SU-DHL-6 (cell line): ENCODE measurements around the gene SAMD11.

Experiments
- H2AFZ ChIP-seq: fragments of 200-600 bp; sonication (generic); 2 replicates; pipeline ENCODE4 v1.6.1; 2014; ENCODE audit warnings: low read depth, mild to moderate bottlenecking, moderate library complexity, mixed read lengths, antibody characterized with exemption, low read length; ENCODE audit not compliant: severe bottlenecking
- H3F3A ChIP-seq: fragments of 200-600 bp; shearing (Covaris generic); 2 replicates; pipeline ENCODE4 v1.6.0; 2016; ENCODE audit warnings: antibody characterized with exemption, mild to moderate bottlenecking; ENCODE audit not compliant: insufficient read depth
- H3K27ac ChIP-seq: fragments of 200-600 bp; sonication (generic); 2 replicates; pipeline ENCODE4 v1.5.1; 2016; ENCODE audit warnings: low read depth, mild to moderate bottlenecking, low read length, moderate library complexity, mixed read lengths
- H3K27me3 ChIP-seq: fragments of 200-600 bp; sonication (generic), shearing (Covaris generic); 2 replicates; pipeline ENCODE4 v1.6.0; 2014; ENCODE audit warnings: mild to moderate bottlenecking, low read length
- H3K36me3 ChIP-seq: fragments of 200-600 bp; sonication (generic); 2 replicates; pipeline ENCODE4 v1.6.1; 2014; ENCODE audit warnings: mild to moderate bottlenecking, low read length, mixed read lengths
- H3K4me2 ChIP-seq: fragments of 300-600, 200-600 bp; shearing (Covaris generic), sonication (generic); 2 replicates; pipeline ENCODE4 v1.6.0; 2014; ENCODE audit warnings: low read length, low read depth, mild to moderate bottlenecking; ENCODE audit not compliant: poor library complexity, severe bottlenecking
- H3K4me3 ChIP-seq: fragments of 200-600 bp; sonication (generic); 2 replicates; pipeline ENCODE4 v1.5.1; 2014; ENCODE audit warnings: antibody characterized with exemption, low read length, mild to moderate bottlenecking, mixed read lengths; ENCODE audit not compliant: insufficient read depth, poor library complexity, severe bottlenecking
- H3K79me2 ChIP-seq: fragments of 200-600 bp; sonication (generic); 2 replicates; pipeline ENCODE4 v1.6.1; 2014; ENCODE audit warnings: mild to moderate bottlenecking, low read length, moderate library complexity; ENCODE audit not compliant: insufficient read depth
- H3K9ac ChIP-seq: fragments of 200-600 bp; sonication (generic); 2 replicates; pipeline ENCODE4 v1.7.0; 2014; ENCODE audit warnings: mild to moderate bottlenecking, low read length
- H3K9me2 ChIP-seq: fragments of 200-600 bp; sonication (generic); replicated peaks from 2 replicates; pipeline ENCODE4 v1.6.1; 2014; ENCODE audit warnings: low read length; ENCODE audit not compliant: insufficient read depth
- H3K9me3 ChIP-seq: fragments of 200-600 bp; sonication (generic); 2 replicates; pipeline ENCODE4 v1.6.1; 2014; ENCODE audit warnings: low read length, mixed read lengths; ENCODE audit not compliant: insufficient read depth
- H4K20me1 ChIP-seq: fragments of 200-600 bp; sonication (generic); 2 replicates; pipeline ENCODE4 v1.6.1; 2014; ENCODE audit warnings: low read depth, mild to moderate bottlenecking, antibody characterized with exemption, low read length, moderate library complexity, mixed read lengths
- CTCF ChIP-seq: fragments of 200-600 bp; sonication (generic); IDR thresholded peaks from one replicate; pipeline ENCODE4 v1.5.1; 2017; ENCODE audit warnings: antibody characterized with exemption, mild to moderate bottlenecking, low read length, moderate library complexity; ENCODE audit not compliant: insufficient read depth, poor library complexity, severe bottlenecking
- EZH2phosphoT487 ChIP-seq: fragments of 200-600 bp; sonication (generic), shearing (Covaris generic); conservative IDR thresholded peaks from 2 replicates; pipeline ENCODE4 v1.6.1; 2018; ENCODE audit warnings: mild to moderate bottlenecking, antibody characterized with exemption, low read length, moderate library complexity, mixed read lengths

SAMD11 gene

GRCh38 chr1:905811-906599 is 17.7 kb upstream of the SAMD11 start:
- no peaks in the 10 kb centered on the region for H3K9me3 ChIP-seq
- no peak overlapping the region for H3K9ac ChIP-seq
- H3K79me2 ChIP-seq = no peaks in the 10 kb centered on the region
- no peaks in the 10 kb centered on the region for H3F3A ChIP-seq
- no peak overlapping the region for H3K27ac ChIP-seq
- H2AFZ ChIP-seq = no peak overlapping the region
- TF ChIP-seq CTCF (no peak), EZH2phosphoT487 (no peak)
- H3K27me3 ChIP-seq = no peaks in the 10 kb centered on the region
- no peak overlapping the region for H3K4me3 ChIP-seq
- no peaks in the 10 kb centered on the region for H4K20me1 ChIP-seq
- H3K4me2 ChIP-seq = no peak overlapping the region
- H3K36me3 ChIP-seq = no peaks in the 10 kb centered on the region
- H3K9me2 ChIP-seq = no peaks in the 10 kb centered on the region

- no peaks in the 10 kb centered on the region for H4K20me1 ChIP-seq
- no peaks in the 10 kb centered on the region for H3K9me2 ChIP-seq
- no peak overlapping the region for H3K9ac ChIP-seq
- H3K4me3 ChIP-seq = no peak overlapping the region
- H2AFZ ChIP-seq = no peak overlapping the region
- H3K4me2 ChIP-seq = no peak overlapping the region
- H3K9me3 ChIP-seq = no peaks in the 10 kb centered on the region
- H3K27me3 ChIP-seq = no peaks in the 10 kb centered on the region
- no peak overlapping the region for H3K27ac ChIP-seq
- no peak for TF ChIP-seq EZH2phosphoT487
- TF ChIP-seq CTCF = no peak
- H3K36me3 ChIP-seq = no peaks in the 10 kb centered on the region
- H3F3A ChIP-seq = no peaks in the 10 kb centered on the region
- no peaks in the 10 kb centered on the region for H3K79me2 ChIP-seq
Observed at GRCh38 chr1:906600-907420, 16.9 kb upstream of the SAMD11 start.

GRCh38 chr1:907611-908451 is 15.9 kb upstream of the SAMD11 start:
- no peak overlapping the region for H3K9ac ChIP-seq
- no peak overlapping the region for H2AFZ ChIP-seq
- no peaks in the 10 kb centered on the region for H3K9me3 ChIP-seq
- no peaks in the 10 kb centered on the region for H3K9me2 ChIP-seq
- TF ChIP-seq CTCF = no peak
- no peak for TF ChIP-seq EZH2phosphoT487
- no peaks in the 10 kb centered on the region for H3K36me3 ChIP-seq
- no peak overlapping the region for H3K4me3 ChIP-seq
- no peaks in the 10 kb centered on the region for H4K20me1 ChIP-seq
- H3K27me3 ChIP-seq = no peaks in the 10 kb centered on the region
- H3F3A ChIP-seq = no peaks in the 10 kb centered on the region
- H3K4me2 ChIP-seq = no peak overlapping the region
- H3K27ac ChIP-seq = no peak overlapping the region
- H3K79me2 ChIP-seq = no peaks in the 10 kb centered on the region
